ENCODE results near the gene SMIM15. TPM values are rescaled to one million over a fixed set of nuclear protein-coding genes. Genes with fewer than 3 reads are reported as not detected.
"Not testable (repeated sequence)": the region's sequence is repeated elsewhere in the genome, so short reads cannot be mapped to it uniquely, and the experiment has no call there.

The SMIM15 gene
- 10 to 100 TPM; 24.7 to 40.8 (median 36.6) TPM for total RNA-seq

- 0 to 29% (median 0%) methylated on average over 1 to 26 of the region's 73 CpGs; no CpG with 5 or more reads in 2 of the 10 experiments for WGBS, 10 experiments
- H3K27ac ChIP-seq: peak within 1 kb of the TSS; percentile 91 to 96
- ATAC-seq (replicated peaks in 6 of 8): peak; percentile 92 to 98 (median 96)
- H3K4me1 ChIP-seq (replicated peaks in 1 of 2): peaks cover 9 to 24% of the 10 kb centered on the region in 2 donors
- H3K4me3 ChIP-seq: peak within 1 kb of the TSS; percentile 58 to 95 (median 87)
- in situ Hi-C loops (cut with MboI; ENCODE audit: low pct_unique_long_range_greater_than_20kb in 2 of 9, low sequenced_read_pairs in 9 of 9, unreplicated experiment in 9 of 9): loop anchor here in 3 of 9 experiments (10.0 to 25.0 kb wide), 2 partner anchors 150 to 163 kb away; no protein-coding TSS in a partner anchor
Observed at GRCh38 chr5:61162010-61162831, at the start of gene SMIM15. Gene SMIM15, minus strand, starts transcription at chr5:61162468. Its CDS starts 2,297 bp downstream, at chr5:61160171.

GRCh38 chr5:61207884-61208283, 45.6 kb upstream of the SMIM15 start:
- no peak for ATAC-seq (replicated peaks in 6 of 8)

GRCh38 chr5:61205013-61205412, 42.7 kb upstream of the SMIM15 start:
- ATAC-seq (replicated peaks in 6 of 8): no peak
- 20 to 100% (median 85%) methylated on average over 1 to 5 of the region's 5 CpGs; no CpG with 5 or more reads in 5 of the 10 experiments for WGBS, 10 experiments

More at GRCh38 chr5:61207884-61208283, 45.6 kb upstream of the SMIM15 start:
- Histone ChIP-seq H3K27ac (no peak overlapping the region), H3K4me1 (replicated peaks in 1 of 2) (no peaks in the 10 kb centered on the region), H3K4me3 (no peak overlapping the region)
- in situ Hi-C loops (cut with MboI; ENCODE audit: low pct_unique_long_range_greater_than_20kb in 2 of 9, low sequenced_read_pairs in 9 of 9, unreplicated experiment in 9 of 9): no loop called here

GRCh38 chr5:61202213-61202612, 39.9 kb upstream of the SMIM15 start:
- H3K4me1 ChIP-seq (replicated peaks in 1 of 2): no peaks in the 10 kb centered on the region
- in situ Hi-C loops (cut with MboI; ENCODE audit: low pct_unique_long_range_greater_than_20kb in 2 of 9, low sequenced_read_pairs in 9 of 9, unreplicated experiment in 9 of 9): no loop called here
- H3K4me3 ChIP-seq: no peak overlapping the region
- WGBS, 10 experiments: 15 to 100% (median 77%) methylated on average over 1 to 2 of the region's 2 CpGs; no CpG with 5 or more reads in 2 of the 10 experiments
- no peak for ATAC-seq (replicated peaks in 6 of 8)
- no peak overlapping the region for H3K27ac ChIP-seq

More at GRCh38 chr5:61205013-61205412, 42.7 kb upstream of the SMIM15 start:
- H3K27ac ChIP-seq: no peak overlapping the region
- no peak overlapping the region for H3K4me3 ChIP-seq
- in situ Hi-C loops (cut with MboI; ENCODE audit: low pct_unique_long_range_greater_than_20kb in 2 of 9, low sequenced_read_pairs in 9 of 9, unreplicated experiment in 9 of 9): no loop called here
- no peaks in the 10 kb centered on the region for H3K4me1 ChIP-seq (replicated peaks in 1 of 2)

- H3K4me3 ChIP-seq: no peak overlapping the region
- no peak for ATAC-seq (replicated peaks in 6 of 8)
- in situ Hi-C loops (cut with MboI; ENCODE audit: low pct_unique_long_range_greater_than_20kb in 2 of 9, low sequenced_read_pairs in 9 of 9, unreplicated experiment in 9 of 9): no loop called here
- WGBS, 10 experiments: 79 to 100% (median 83%) methylated on average over 1 to 4 of the region's 8 CpGs; no CpG with 5 or more reads in 6 of the 10 experiments
- H3K27ac ChIP-seq: no peak overlapping the region
- no peaks in the 10 kb centered on the region for H3K4me1 ChIP-seq (replicated peaks in 1 of 2)
Observed at GRCh38 chr5:61200582-61201155, 38.4 kb upstream of the SMIM15 start.

GRCh38 chr5:61198606-61199005, 36.3 kb upstream of the SMIM15 start:
- in situ Hi-C loops (cut with MboI; ENCODE audit: low pct_unique_long_range_greater_than_20kb in 2 of 9, low sequenced_read_pairs in 9 of 9, unreplicated experiment in 9 of 9): no loop called here
- ATAC-seq (replicated peaks in 6 of 8): no peak
- Histone ChIP-seq H3K4me1 (replicated peaks in 1 of 2) (no peaks in the 10 kb centered on the region), H3K4me3 (no peak overlapping the region), H3K27ac (no peak overlapping the region)
- 67 to 100% (median 100%) methylated on average over 1 to 2 of the region's 2 CpGs; no CpG with 5 or more reads in 1 of the 10 experiments for WGBS, 10 experiments

- in situ Hi-C loops (cut with MboI; ENCODE audit: low pct_unique_long_range_greater_than_20kb in 2 of 9, low sequenced_read_pairs in 9 of 9, unreplicated experiment in 9 of 9); H3K4me3 ChIP-seq; H3K27ac ChIP-seq: not testable (repeated sequence)
- 50 to 80% (median 56%) methylated on average over 1 to 2 of the region's 2 CpGs; no CpG with 5 or more reads in 6 of the 10 experiments for WGBS, 10 experiments
- ATAC-seq (replicated peaks in 6 of 8): peak in 1 of 8 experiments; percentile 30
- H3K4me1 ChIP-seq (replicated peaks in 1 of 2): peaks cover 5 to 13% of the 10 kb centered on the region in 2 donors
Observed at GRCh38 chr5:61187826-61188225, 25.6 kb upstream of the SMIM15 start.

- peaks cover 5 to 13% of the 10 kb centered on the region in 2 donors for H3K4me1 ChIP-seq (replicated peaks in 1 of 2)
- H3K27ac ChIP-seq; ATAC-seq (replicated peaks in 6 of 8); in situ Hi-C loops (cut with MboI; ENCODE audit: low pct_unique_long_range_greater_than_20kb in 2 of 9, low sequenced_read_pairs in 9 of 9, unreplicated experiment in 9 of 9); H3K4me3 ChIP-seq: not testable (repeated sequence)
Observed at GRCh38 chr5:61187352-61187751, 25.1 kb upstream of the SMIM15 start.

- no peak for ATAC-seq (replicated peaks in 6 of 8)
- no peak overlapping the region for H3K4me3 ChIP-seq
- peaks cover 5 to 13% of the 10 kb centered on the region in 2 donors for H3K4me1 ChIP-seq (replicated peaks in 1 of 2)
- no peak overlapping the region for H3K27ac ChIP-seq
- in situ Hi-C loops (cut with MboI; ENCODE audit: low pct_unique_long_range_greater_than_20kb in 2 of 9, low sequenced_read_pairs in 9 of 9, unreplicated experiment in 9 of 9): no loop called here
- 67 to 100% (median 92%) methylated on average over 1 to 2 of the region's 2 CpGs; no CpG with 5 or more reads in 5 of the 10 experiments for WGBS, 10 experiments
Observed at GRCh38 chr5:61186634-61187033, 24.4 kb upstream of the SMIM15 start.

GRCh38 chr5:61184708-61185107, 22.4 kb upstream of the SMIM15 start:
- Histone ChIP-seq H3K4me3 (no peak overlapping the region), H3K4me1 (replicated peaks in 1 of 2) (no peaks in the 10 kb centered on the region), H3K27ac (no peak overlapping the region)
- WGBS, 10 experiments: 51 to 100% (median 97%) methylated on average over 1 to 2 of the region's 2 CpGs; no CpG with 5 or more reads in 2 of the 10 experiments
- in situ Hi-C loops (cut with MboI; ENCODE audit: low pct_unique_long_range_greater_than_20kb in 2 of 9, low sequenced_read_pairs in 9 of 9, unreplicated experiment in 9 of 9): no loop called here
- no peak for ATAC-seq (replicated peaks in 6 of 8)

- WGBS, 10 experiments: 100% methylated on average over 1 of the region's 1 CpG; no CpG with 5 or more reads in 2 of the 10 experiments
Observed at GRCh38 chr5:61183538-61183937, 21.3 kb upstream of the SMIM15 start.

GRCh38 chr5:61182449-61182848, 20.2 kb upstream of the SMIM15 start:
- no peak overlapping the region for H3K27ac ChIP-seq
- in situ Hi-C loops (cut with MboI; ENCODE audit: low pct_unique_long_range_greater_than_20kb in 2 of 9, low sequenced_read_pairs in 9 of 9, unreplicated experiment in 9 of 9): no loop called here
- no peak overlapping the region for H3K4me3 ChIP-seq
- ATAC-seq (replicated peaks in 6 of 8): peak in 1 of 8 experiments; percentile 25
- H3K4me1 ChIP-seq (replicated peaks in 1 of 2): no peaks in the 10 kb centered on the region
- WGBS, 10 experiments: 75 to 92% (median 82%) methylated on average over 1 to 2 of the region's 2 CpGs; no CpG with 5 or more reads in 3 of the 10 experiments

More at GRCh38 chr5:61183538-61183937, 21.3 kb upstream of the SMIM15 start:
- no peaks in the 10 kb centered on the region for H3K4me1 ChIP-seq (replicated peaks in 1 of 2)
- no peak overlapping the region for H3K4me3 ChIP-seq
- in situ Hi-C loops (cut with MboI; ENCODE audit: low pct_unique_long_range_greater_than_20kb in 2 of 9, low sequenced_read_pairs in 9 of 9, unreplicated experiment in 9 of 9): no loop called here
- ATAC-seq (replicated peaks in 6 of 8): no peak
- no peak overlapping the region for H3K27ac ChIP-seq

GRCh38 chr5:61180886-61181285, 18.6 kb upstream of the SMIM15 start:
- 56 to 100% (median 81%) methylated on average over 1 to 2 of the region's 2 CpGs for WGBS, 10 experiments
- Histone ChIP-seq H3K4me3 (no peak overlapping the region), H3K4me1 (replicated peaks in 1 of 2) (no peaks in the 10 kb centered on the region), H3K27ac (no peak overlapping the region)
- ATAC-seq (replicated peaks in 6 of 8): no peak
- in situ Hi-C loops (cut with MboI; ENCODE audit: low pct_unique_long_range_greater_than_20kb in 2 of 9, low sequenced_read_pairs in 9 of 9, unreplicated experiment in 9 of 9): no loop called here
